SK-N-SH treated with all-trans-retinoic acid at 6 μM for 48 hours (cell line): ENCODE measurements around the gene PGAP6.

Source experiments
- BACH2 ChIP-seq: fragments of 250-450 bp; sonication (Bioruptor Pico); IDR thresholded peaks from 2 replicates; pipeline ENCODE4 v1.9.0; 2021; ENCODE audit warnings: mild to moderate bottlenecking, borderline replicate concordance
- CREB5 ChIP-seq: fragments of 250-450 bp; sonication (Bioruptor Pico); IDR thresholded peaks from 2 replicates; pipeline ENCODE4 v1.5.1; 2020; ENCODE audit warnings: low read depth, mild to moderate bottlenecking, moderate library complexity
- CSRNP3 ChIP-seq: fragments of 250-450 bp; sonication (Bioruptor Pico); IDR thresholded peaks from 2 replicates; pipeline ENCODE4 v1.5.1; 2021; ENCODE audit warnings: mild to moderate bottlenecking, moderate library complexity
- ESRRG ChIP-seq: fragments of 250-450 bp; sonication (Bioruptor Pico); IDR thresholded peaks from 2 replicates; pipeline ENCODE4 v1.6.1; 2021; ENCODE audit warnings: mild to moderate bottlenecking
- GLIS3 ChIP-seq: fragments of 250-450 bp; sonication (Bioruptor Pico); IDR thresholded peaks from 2 replicates; pipeline ENCODE4 v1.5.0; 2020; ENCODE audit warnings: mild to moderate bottlenecking, moderate library complexity
- OSR1 ChIP-seq: fragments of 250-450 bp; sonication (Bioruptor Pico); IDR thresholded peaks from 2 replicates; pipeline ENCODE4 v1.8.0; 2022; ENCODE audit warnings: moderate library complexity, mild to moderate bottlenecking, inconsistent platforms
- PATZ1 ChIP-seq: fragments of 250-450 bp; sonication (Bioruptor Pico); IDR thresholded peaks from 2 replicates; pipeline ENCODE4 v1.8.0; 2020; ENCODE audit warnings: mild to moderate bottlenecking, moderate library complexity, borderline replicate concordance
- POU6F1 ChIP-seq: fragments of 250-450 bp; sonication (Bioruptor Pico); IDR thresholded peaks from 2 replicates; pipeline ENCODE4 v1.8.0; 2021; ENCODE audit warnings: low read depth, mild to moderate bottlenecking, moderate library complexity, borderline replicate concordance
- RARB ChIP-seq: fragments of 250-450 bp; sonication (Bioruptor Pico); IDR thresholded peaks from 2 replicates; pipeline ENCODE4 v1.8.0; 2021; ENCODE audit warnings: mild to moderate bottlenecking, moderate library complexity
- TCF4 ChIP-seq: fragments of 250-450 bp; sonication (Bioruptor Pico); IDR thresholded peaks from 2 replicates; pipeline ENCODE4 v1.8.0; 2021; ENCODE audit warnings: mild to moderate bottlenecking, moderate library complexity, borderline replicate concordance
- TOX ChIP-seq: fragments of 250-450 bp; sonication (Bioruptor Pico); IDR thresholded peaks from 2 replicates; pipeline ENCODE4 v1.8.0; 2021; ENCODE audit warnings: mild to moderate bottlenecking, moderate library complexity, borderline replicate concordance
- TSHZ2 ChIP-seq: fragments of 250-450 bp; sonication (Bioruptor Pico); IDR thresholded peaks from 2 replicates; pipeline ENCODE4 v1.5.0; 2020; ENCODE audit warnings: mild to moderate bottlenecking, moderate library complexity
- ZFP30 ChIP-seq: fragments of 450-650 bp; formaldehyde crosslinking; IDR thresholded peaks from 2 replicates; pipeline ENCODE4 v1.5.0; 2022; ENCODE audit warnings: mild to moderate bottlenecking, moderate library complexity
- ZNF8 ChIP-seq: fragments of 450-650 bp; formaldehyde crosslinking; IDR thresholded peaks from 2 replicates; pipeline ENCODE4 v1.5.0; 2020; ENCODE audit warnings: mild to moderate bottlenecking, moderate library complexity

- TF ChIP-seq POU6F1 (no peak), GLIS3 (no peak), PATZ1 (CRISPR knock-in tag) (no peak), ZNF8 (CRISPR knock-in tag) (no peak), RARB (no peak), BACH2 (no peak), CREB5 (CRISPR knock-in tag) (no peak), TOX (CRISPR knock-in tag) (no peak), OSR1 (CRISPR knock-in tag) (no peak), TSHZ2 (CRISPR knock-in tag) (no peak), ZFP30 (CRISPR knock-in tag) (no peak), ESRRG (CRISPR knock-in tag) (no peak), TCF4 (CRISPR knock-in tag) (no peak), CSRNP3 (CRISPR knock-in tag) (no peak)
Observed at GRCh38 chr16:397736-398332, 16.1 kb upstream of the PGAP6 start.
